GM21528 (cell line): ENCODE data around the gene PLB1.

Experiments
- ATAC-seq: cut with Tn5 transposase; IDR thresholded peaks from one replicate; pipeline ENCODE4 v1.9.1; 2021; ENCODE audit warnings: mild to moderate bottlenecking, moderate library complexity; ENCODE audit not compliant: unreplicated experiment, low FRiP score

PLB1 gene

DNA sequence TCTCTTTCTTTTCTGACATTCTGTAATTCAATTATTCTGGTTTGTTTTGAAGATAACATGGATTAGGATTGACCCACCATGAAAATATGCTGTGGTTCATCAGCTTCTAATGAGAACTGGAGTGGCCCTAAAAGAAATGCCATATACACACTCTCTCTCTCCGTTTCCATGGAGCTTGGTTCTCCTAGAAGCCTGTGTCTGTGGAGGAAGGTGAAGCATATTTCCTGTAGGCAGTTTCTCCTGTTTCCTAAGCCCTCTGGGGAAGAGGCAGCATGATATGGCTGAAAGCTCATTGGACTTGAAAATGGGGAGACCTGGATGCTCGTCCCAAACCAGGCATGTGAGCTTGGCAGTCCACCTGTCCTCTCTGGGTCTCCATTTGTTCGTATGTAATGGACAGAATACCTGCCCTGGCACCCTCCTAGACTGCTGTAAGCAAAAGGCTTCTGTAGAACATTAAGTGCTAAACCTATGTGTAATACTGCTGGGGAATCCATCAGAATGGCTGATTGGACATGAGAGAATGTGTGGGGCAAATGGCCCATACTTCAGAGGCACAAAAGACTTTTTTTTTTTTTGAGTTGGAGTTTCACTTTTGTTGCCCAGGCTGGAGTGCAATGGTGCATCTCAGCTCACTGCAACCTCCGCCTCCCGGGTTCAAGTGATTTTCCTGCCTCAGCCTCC is 180.4 kb downstream of the PLB1 start:
- ATAC-seq = no peak

- ATAC-seq = no peak
These were observed 182.5 kb downstream of the PLB1 start for GRCh38 chr2:28678175-28678855.

GRCh38 chr2:28678944-28679343 is 183.1 kb downstream of the PLB1 start:
- ATAC-seq = no peak

GRCh38 chr2:28680657-28681056 is 184.8 kb downstream of the PLB1 start:
- ATAC-seq = peak; percentile 16

GRCh38 chr2:28681158-28681571 is 185.3 kb downstream of the PLB1 start:
- peak; percentile 90 for ATAC-seq

DNA sequence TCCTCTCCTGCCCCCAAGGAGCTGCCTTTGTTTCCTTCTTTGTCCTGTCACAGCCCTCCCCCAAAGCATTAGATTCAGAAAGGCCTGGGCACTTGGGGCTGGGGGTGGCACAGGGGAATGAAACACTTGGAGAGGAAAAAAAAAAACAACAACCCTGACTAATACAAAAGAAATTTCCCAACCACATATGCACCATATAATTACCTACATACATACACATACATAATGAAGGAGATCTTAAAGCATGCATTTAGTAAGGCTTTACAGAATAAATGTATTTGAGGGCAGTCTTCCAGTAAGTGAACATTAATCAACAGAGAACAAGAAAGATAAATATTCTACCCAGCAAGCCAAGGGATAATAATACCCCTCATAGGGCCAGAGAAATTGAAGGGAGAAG is 185.7 kb downstream of the PLB1 start:
- ATAC-seq = peak; percentile 8

DNA sequence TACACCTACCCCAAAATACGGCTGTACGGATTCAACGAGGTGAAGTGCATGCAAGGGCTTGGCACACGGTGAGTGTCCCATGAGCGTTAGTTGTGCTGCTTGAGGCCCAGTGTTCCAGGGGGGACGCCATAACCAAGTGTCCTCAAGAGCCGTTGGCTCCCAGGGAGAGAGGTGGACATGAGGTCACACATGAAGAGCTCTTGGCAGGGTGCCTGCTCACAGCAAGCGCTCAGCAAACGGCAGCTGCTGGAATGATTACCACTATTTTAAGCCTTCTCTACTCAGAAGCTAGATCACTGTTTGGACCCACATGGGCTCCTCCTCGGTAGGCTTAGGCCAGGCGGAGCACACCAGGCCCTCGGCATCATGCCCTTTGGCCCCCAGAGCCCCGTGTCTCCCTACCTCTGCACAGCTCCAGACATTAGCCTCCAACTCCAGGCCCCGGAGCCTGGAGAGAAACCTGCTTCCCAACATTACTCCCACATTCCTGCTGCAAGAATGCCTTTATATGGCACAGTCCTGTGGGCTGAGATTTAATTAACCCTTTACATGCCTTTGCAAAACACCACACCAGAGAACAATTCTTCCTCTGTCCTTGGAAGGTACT is 187.3 kb downstream of the PLB1 start:
- ATAC-seq = no peak

GRCh38 chr2:28684142-28684858 is 188.4 kb downstream of the PLB1 start:
- no peak for ATAC-seq

DNA sequence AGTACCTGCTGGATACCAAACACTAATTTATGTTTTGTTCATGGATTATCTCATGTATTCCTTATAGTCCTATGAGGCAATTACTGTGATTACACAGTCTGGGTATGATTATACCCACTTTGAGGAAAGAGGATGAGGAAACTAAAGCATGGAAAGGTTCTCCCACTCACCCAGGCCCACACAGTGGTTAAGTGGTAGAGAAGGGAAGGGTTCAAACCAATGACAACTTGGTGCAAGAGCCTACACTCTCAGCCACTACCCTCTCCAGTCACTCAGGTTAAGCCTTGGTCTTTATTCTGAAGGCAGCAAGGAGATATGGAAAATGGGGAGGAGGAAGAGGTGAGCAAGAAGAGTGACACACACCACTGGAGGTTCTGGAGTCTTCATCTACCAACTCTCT is 191.3 kb downstream of the PLB1 start:
- no peak for ATAC-seq

GRCh38 chr2:28687640-28688385 is 192.0 kb downstream of the PLB1 start:
- ATAC-seq = no peak

GRCh38 chr2:28688818-28689217 is 193.0 kb downstream of the PLB1 start:
- ATAC-seq = no peak

- ATAC-seq = no peak
These were observed 193.9 kb downstream of the PLB1 start for GRCh38 chr2:28689771-28690170.

DNA sequence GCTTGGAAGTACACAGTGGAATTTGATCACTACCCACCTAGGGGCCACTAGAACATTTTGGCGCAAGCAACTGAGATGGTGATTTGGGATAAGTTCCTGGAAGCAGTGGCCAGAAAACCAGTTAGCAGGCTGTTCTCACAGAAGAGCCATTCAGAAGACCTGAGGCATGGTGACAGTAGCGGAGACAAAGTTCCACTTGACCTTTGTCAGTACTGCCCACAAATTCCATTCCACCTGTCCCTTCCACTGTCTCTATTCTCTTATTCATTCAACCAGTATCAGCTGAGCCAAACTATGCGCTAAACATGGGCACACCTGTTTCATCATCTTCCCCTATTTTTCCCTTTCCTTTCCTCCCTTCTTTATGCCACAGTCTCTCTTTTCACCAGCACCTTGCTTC is 196.6 kb downstream of the PLB1 start:
- no peak for ATAC-seq

- ATAC-seq = no peak
These were observed 197.4 kb downstream of the PLB1 start for GRCh38 chr2:28693223-28693622.
